Measurements from ENCODE around the gene RNF217.

Gene RNF217

GRCh38 chr6:125116710-125117109 lies 154.5 kb downstream of the RNF217 start:
- H3K4me3 ChIP-seq (replicated peaks in 1 of 2; ENCODE audit: low read depth in 2 of 2, low read length in 2 of 2), result no peak overlapping the region
- no peak for DNase-seq (ENCODE audit: low read depth in 2 of 2)
- TF ChIP-seq CTCF (IDR thresholded peaks at IDR 0.05; ENCODE audit: low read depth, low read length), result no peak

DNA sequence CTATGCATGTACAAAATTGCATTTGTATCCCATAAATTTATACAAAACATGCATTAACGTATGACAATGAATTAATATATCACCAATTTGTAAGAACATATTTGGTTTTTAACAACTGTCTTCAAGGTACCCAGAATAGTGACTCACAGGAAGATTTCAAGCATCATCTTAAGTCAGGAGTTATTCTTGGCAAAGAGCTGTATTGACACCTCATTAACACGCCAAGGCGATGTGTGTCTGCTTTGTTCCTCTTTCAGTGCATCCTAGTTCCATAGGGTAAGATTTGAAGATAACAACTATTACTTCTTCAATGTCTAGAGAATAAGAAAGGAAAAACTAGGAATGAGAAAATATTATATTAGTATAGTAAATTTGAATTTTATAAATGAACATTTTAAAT lies 155.6 kb downstream of the RNF217 start:
- TF ChIP-seq CTCF (IDR thresholded peaks at IDR 0.05; ENCODE audit: low read depth, low read length), result no peak
- H3K4me3 ChIP-seq (replicated peaks in 1 of 2; ENCODE audit: low read depth in 2 of 2, low read length in 2 of 2), result no peak overlapping the region
- DNase-seq (ENCODE audit: low read depth in 2 of 2), result peak in 1 of 2 donors; percentile 49

DNA sequence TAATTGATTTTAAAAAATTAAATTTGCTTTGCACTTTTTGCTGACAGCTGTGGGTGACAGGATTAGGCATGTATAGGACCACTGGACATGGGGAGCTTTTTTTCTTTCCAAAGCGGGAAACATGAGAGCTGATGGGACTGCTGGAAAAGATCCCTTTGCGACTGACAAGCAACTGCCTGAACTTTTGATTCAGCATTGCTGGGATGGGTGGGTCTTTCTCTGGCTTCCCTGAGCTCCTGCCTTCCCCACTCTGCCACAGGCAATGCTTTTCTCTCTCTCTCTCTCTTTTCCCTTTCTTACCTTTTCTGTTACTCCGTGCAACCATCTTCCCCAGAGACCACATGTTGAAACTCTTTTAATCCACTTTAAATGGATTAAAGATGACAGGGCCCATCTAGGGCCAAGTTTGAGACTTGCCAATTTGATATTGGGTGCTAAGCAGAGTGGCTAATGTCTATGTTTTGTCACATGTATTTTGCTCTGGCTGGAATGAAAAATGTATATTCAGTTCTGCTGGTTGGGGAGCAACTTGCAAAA lies 157.9 kb downstream of the RNF217 start:
- DNase-seq (ENCODE audit: low read depth in 2 of 2), result no peak
- TF ChIP-seq CTCF (IDR thresholded peaks at IDR 0.05; ENCODE audit: low read depth, low read length), result no peak
- H3K4me3 ChIP-seq (replicated peaks in 1 of 2; ENCODE audit: low read depth in 2 of 2, low read length in 2 of 2), result no peak overlapping the region

- H3K4me3 ChIP-seq (replicated peaks in 1 of 2; ENCODE audit: low read depth in 2 of 2, low read length in 2 of 2), result no peak overlapping the region
- TF ChIP-seq CTCF (IDR thresholded peaks at IDR 0.05; ENCODE audit: low read depth, low read length), result no peak
- DNase-seq (ENCODE audit: low read depth in 2 of 2), result no peak
These were observed 159.7 kb downstream of the RNF217 start for GRCh38 chr6:125121894-125122293.

DNA sequence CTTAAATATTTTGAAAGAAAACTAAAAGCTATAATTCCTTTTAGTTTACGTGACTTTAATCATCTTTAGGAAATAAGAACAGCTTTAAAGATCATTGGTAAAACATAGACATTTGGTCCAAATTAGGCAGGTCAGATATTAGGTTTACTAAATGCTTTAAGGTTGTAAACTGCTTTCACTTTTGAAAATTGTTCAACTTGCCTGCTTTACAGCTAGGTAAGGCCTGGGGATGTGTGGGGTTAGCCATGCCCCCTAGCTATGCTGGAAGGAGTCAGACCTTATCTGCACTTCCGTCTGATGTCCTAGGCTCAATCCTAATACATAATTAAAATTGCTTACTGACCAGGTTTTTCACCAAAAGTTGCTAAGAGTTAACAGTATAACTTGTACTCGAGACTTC lies 160.8 kb downstream of the RNF217 start:
- TF ChIP-seq CTCF (IDR thresholded peaks at IDR 0.05; ENCODE audit: low read depth, low read length), result no peak
- DNase-seq (ENCODE audit: low read depth in 2 of 2), result no peak
- H3K4me3 ChIP-seq (replicated peaks in 1 of 2; ENCODE audit: low read depth in 2 of 2, low read length in 2 of 2), result no peak overlapping the region

- DNase-seq (ENCODE audit: low read depth in 2 of 2), result no peak
- no peak for TF ChIP-seq CTCF (IDR thresholded peaks at IDR 0.05; ENCODE audit: low read depth, low read length)
- H3K4me3 ChIP-seq (replicated peaks in 1 of 2; ENCODE audit: low read depth in 2 of 2, low read length in 2 of 2), result no peak overlapping the region
These were observed 161.3 kb downstream of the RNF217 start for GRCh38 chr6:125123468-125124048.

Data from cardiac fibroblast (primary cell).